DMS53 (cell line): ENCODE results near the gene BACE2.
"Not testable (repeated sequence)": the region's sequence is repeated elsewhere in the genome, so short reads cannot be mapped to it uniquely, and the experiment has no call there.

Experiments used
- DNase-seq: peaks from one replicate; lab custom pipeline; 2025; lab: John Stamatoyannopoulos, UW

The BACE2 gene

GRCh38 chr21:41185802-41186201 is 17.8 kb downstream of the BACE2 start:
- no peak for DNase-seq

- DNase-seq = peak; percentile 25
Observed at GRCh38 chr21:41186755-41187536, 19.0 kb downstream of the BACE2 start.

GRCh38 chr21:41187537-41188025 is 19.6 kb downstream of the BACE2 start:
- DNase-seq = no peak

GRCh38 chr21:41188486-41189149 is 20.7 kb downstream of the BACE2 start:
- no peak for DNase-seq

GRCh38 chr21:41189150-41189745 is 21.3 kb downstream of the BACE2 start:
- no peak for DNase-seq

GRCh38 chr21:41192552-41192951 is 24.6 kb downstream of the BACE2 start:
- not testable (repeated sequence) for DNase-seq

- DNase-seq = no peak
Observed at GRCh38 chr21:41195311-41195710, 27.4 kb downstream of the BACE2 start.

GRCh38 chr21:41196993-41197392 is 29.0 kb downstream of the BACE2 start:
- DNase-seq = no peak

GRCh38 chr21:41197582-41197981 is 29.6 kb downstream of the BACE2 start:
- no peak for DNase-seq

- not testable (repeated sequence) for DNase-seq
Observed at GRCh38 chr21:41198647-41199046, 30.7 kb downstream of the BACE2 start.

GRCh38 chr21:41199123-41199522 is 31.2 kb downstream of the BACE2 start:
- no peak for DNase-seq

GRCh38 chr21:41199588-41199987 is 31.6 kb downstream of the BACE2 start:
- no peak for DNase-seq

- DNase-seq = no peak
Observed at GRCh38 chr21:41201385-41201784, 33.4 kb downstream of the BACE2 start.

GRCh38 chr21:41204736-41205135 is 36.8 kb downstream of the BACE2 start:
- DNase-seq = no peak

- peak; percentile 54 for DNase-seq
Observed at GRCh38 chr21:41207401-41208375, 39.7 kb downstream of the BACE2 start.

- no peak for DNase-seq
Observed at GRCh38 chr21:41208376-41208763, 40.4 kb downstream of the BACE2 start.

- no peak for DNase-seq
Observed at GRCh38 chr21:41209016-41209619, 41.2 kb downstream of the BACE2 start.

- no peak for DNase-seq
Observed at GRCh38 chr21:41210426-41211059, 42.6 kb downstream of the BACE2 start.

- DNase-seq = no peak
Observed at GRCh38 chr21:41211060-41211805, 43.3 kb downstream of the BACE2 start.

GRCh38 chr21:41213021-41213420 is 45.1 kb downstream of the BACE2 start:
- no peak for DNase-seq
